ENCODE results near the gene RDH5.

The RDH5 gene

DNA sequence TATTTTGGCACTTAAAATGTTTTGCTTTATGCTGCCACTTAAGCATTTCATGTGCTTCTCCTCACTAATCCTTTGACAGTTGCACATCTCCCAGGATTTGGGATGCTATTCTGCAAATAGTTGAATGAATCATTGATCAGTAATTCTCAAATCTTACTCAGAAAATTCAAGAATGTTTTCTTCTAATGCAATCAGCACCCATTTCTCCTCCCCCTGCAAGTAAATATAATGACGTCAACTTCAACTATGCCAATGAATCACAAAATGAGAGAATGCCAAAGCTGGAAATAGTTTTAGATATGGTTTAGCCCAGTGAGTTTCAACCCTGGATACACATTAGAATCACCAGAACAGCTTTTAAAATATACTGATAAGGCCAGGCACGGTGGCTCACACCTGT lies 6.5 kb upstream of the RDH5 start:
- H3K27ac ChIP-seq, result no peak overlapping the region

DNA sequence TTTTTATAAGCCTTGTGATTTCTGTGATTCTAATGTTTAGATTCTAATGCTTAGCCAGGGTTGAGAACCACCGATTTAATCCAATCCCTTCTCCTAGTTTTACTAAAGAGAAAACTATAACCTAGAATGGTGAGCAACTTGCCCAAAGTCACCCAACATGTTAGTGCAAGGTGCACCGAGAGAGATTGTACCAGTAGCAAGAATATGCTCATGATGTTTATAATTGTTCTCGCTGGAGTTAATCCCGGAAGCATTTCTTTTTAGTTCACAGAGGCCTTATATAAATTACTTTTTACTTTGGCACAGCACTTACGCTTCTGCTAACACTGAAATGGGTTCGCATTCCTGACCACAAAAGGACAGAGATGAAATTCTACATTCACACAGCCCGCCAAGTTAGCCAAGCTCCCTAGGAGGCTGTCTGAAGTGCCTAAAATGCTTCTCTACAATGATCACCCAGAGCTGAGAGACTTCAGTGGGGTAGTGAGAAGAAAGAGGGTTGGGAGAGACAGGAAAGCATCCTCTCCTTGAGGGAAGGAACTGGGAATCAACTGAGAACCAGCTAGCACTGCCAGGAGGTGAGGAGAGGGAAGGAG lies 4.9 kb upstream of the RDH5 start:
- Histone ChIP-seq H3K27ac (peak overlapping the region; percentile 90), H3K27me3 (ENCODE audit: insufficient read depth, low read depth, severe bottlenecking) (no peaks in the 10 kb centered on the region), H3K9me3 (ENCODE audit: severe bottlenecking) (no peaks in the 10 kb centered on the region), H3K36me3 (peaks cover 11% of the 10 kb centered on the region; the same call in 1 of the 2 replicates), H3K4me3 (ENCODE audit: low read depth, low read length) (peak overlapping the region; percentile 92)
- TF ChIP-seq, protein P1, sequence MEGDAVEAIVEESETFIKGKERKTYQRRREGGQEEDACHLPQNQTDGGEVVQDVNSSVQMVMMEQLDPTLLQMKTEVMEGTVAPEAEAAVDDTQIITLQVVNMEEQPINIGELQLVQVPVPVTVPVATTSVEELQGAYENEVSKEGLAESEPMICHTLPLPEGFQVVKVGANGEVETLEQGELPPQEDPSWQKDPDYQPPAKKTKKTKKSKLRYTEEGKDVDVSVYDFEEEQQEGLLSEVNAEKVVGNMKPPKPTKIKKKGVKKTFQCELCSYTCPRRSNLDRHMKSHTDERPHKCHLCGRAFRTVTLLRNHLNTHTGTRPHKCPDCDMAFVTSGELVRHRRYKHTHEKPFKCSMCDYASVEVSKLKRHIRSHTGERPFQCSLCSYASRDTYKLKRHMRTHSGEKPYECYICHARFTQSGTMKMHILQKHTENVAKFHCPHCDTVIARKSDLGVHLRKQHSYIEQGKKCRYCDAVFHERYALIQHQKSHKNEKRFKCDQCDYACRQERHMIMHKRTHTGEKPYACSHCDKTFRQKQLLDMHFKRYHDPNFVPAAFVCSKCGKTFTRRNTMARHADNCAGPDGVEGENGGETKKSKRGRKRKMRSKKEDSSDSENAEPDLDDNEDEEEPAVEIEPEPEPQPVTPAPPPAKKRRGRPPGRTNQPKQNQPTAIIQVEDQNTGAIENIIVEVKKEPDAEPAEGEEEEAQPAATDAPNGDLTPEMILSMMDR (IDR thresholded peaks at IDR 0.05; ENCODE audit: low read depth, low read length), result no peak
- no peak for DNase-seq

More for the DNA sequence above, 6.5 kb upstream of the RDH5 start:
- H3K4me3 ChIP-seq (ENCODE audit: low read depth, low read length), result no peak overlapping the region
- no peak for DNase-seq
- TF ChIP-seq, protein P1 (IDR thresholded peaks at IDR 0.05; ENCODE audit: low read depth, low read length), result no peak
- no peaks in the 10 kb centered on the region for H3K36me3 ChIP-seq
- no peaks in the 10 kb centered on the region for H3K27me3 ChIP-seq (ENCODE audit: insufficient read depth, low read depth, severe bottlenecking)
- H3K9me3 ChIP-seq (ENCODE audit: severe bottlenecking), result no peaks in the 10 kb centered on the region

DNA sequence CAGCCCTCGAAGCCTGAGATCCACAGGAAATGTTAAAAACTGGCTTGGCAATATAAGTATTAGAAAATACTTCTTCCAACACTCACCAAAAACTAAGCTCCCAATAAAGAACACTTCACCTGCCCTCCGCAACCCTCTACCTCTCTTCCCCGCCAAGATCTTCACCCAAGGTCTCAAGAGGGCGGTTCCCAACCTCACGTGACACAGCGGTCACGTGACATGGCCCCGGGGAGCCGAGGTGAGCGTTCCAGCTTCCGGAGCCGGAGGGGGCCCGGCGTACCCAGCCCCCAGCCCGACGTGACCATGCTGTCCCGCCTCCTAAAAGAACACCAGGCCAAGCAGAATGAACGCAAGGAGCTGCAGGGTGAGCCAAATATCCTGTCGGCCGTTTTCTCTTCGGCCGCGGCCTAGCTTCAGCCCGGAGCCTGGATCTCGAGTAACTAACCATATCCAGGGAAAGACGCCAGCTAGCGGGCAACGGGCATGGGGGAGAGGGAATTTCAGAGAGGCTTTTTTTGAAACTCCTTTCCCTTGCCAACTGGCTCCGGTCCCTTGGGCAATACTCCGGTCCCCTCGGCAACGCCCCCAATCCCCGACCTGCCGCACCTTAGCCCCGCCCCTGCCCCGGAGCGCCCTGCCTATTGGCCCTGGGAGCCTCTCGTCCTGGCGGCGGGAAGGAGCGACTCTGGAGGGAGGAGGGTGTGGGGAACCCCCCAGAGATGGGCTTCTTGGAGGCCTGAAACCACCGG lies 4.2 kb upstream of the RDH5 start, which contains the start of gene BLOC1S1:
Gene BLOC1S1 (plus strand): TSS at position 214 of the 749 bp plus-strand sequence. CDS start 6 bp downstream, at position 220.
- Histone ChIP-seq H3K4me3 (ENCODE audit: low read depth, low read length) (peak within 1 kb of the TSS; percentile 92), H3K27me3 (ENCODE audit: insufficient read depth, low read depth, severe bottlenecking) (no peaks in the 10 kb centered on the region), H3K36me3 (peaks cover 11% of the 10 kb centered on the region; the same call in 1 of the 2 replicates), H3K27ac (peak within 1 kb of the TSS; percentile 90), H3K9me3 (ENCODE audit: severe bottlenecking) (no peaks in the 10 kb centered on the region)
- DNase-seq, result peak; percentile 94
- TF ChIP-seq, protein P1 (IDR thresholded peaks at IDR 0.05; ENCODE audit: low read depth, low read length), result no peak

DNA sequence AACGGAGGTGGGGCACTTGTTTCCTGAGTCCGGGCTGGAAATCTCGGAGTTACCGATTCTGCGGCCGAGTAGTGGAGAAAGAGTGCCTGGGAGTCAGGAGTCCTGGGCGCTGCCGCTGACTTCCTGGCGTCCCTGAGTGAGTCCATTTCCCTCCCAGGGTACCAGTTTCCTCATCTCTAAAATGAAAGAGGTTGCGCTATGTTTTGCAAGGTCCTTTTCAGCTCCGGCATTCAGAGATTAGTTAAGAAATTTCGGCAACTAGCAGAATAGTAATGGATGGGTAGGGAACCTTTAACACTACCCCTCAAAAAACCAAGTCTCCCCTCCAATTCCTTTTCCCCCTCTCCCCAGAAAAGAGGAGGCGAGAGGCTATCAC lies 3.6 kb upstream of the RDH5 start:
- Histone ChIP-seq H3K36me3 (peaks cover 11% of the 10 kb centered on the region; the same call in 1 of the 2 replicates), H3K4me3 (ENCODE audit: low read depth, low read length) (peak overlapping the region; percentile 92), H3K27ac (peak overlapping the region; percentile 90), H3K27me3 (ENCODE audit: insufficient read depth, low read depth, severe bottlenecking) (no peaks in the 10 kb centered on the region), H3K9me3 (ENCODE audit: severe bottlenecking) (no peaks in the 10 kb centered on the region)
- TF ChIP-seq, protein P1 (IDR thresholded peaks at IDR 0.05; ENCODE audit: low read depth, low read length), result no peak
- no peak for DNase-seq

DNA sequence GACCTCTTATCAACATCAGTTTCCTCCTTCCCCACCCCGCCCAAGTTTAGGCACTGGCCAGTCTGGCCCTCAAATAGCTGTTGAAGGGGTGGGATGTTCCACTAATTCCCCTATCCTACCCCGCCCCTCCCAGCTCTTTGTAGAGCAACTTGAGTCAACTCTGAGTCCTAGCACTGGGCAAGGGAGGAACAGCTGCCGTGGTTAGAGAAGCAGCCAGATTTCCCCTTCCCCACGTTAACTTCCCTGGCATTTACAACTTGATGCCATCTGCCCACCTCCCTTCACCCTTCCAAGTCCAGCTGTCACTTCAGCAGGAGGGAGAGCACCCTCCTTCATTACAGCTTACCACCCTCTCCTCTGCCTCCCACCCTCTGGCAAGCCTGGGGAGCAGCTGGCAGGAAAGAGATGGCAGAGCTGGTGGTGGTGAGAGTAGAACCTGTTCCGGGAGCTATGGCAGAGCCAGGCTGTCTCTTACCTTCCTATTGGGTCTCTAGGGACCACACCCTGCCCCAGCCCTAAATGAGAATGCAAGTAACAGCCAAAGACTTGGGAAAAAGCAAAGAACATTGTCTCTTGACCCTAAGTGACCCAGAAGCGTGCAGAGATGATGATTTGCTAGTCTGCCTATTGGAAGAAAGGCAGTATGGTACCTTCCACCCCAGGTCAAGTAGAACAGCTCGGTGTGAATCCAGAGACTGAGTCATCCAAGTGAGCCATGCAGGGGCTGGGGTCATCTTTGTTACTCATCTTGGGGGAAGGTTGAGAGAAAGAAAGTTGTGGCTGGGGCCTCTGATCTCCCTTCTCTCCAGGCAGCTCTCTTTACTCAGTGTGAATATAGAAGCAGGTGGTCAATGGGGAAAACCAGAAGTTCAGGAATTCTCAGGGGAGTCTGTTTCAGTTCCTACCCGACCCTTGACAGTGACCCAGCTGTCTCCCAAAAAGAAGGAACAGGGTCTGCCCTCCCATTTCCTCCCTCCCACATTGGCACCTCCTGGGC lies 2.9 kb upstream of the RDH5 start:
- H3K4me3 ChIP-seq (ENCODE audit: low read depth, low read length), result peak overlapping the region; percentile 92
- no peak for DNase-seq
- no peaks in the 10 kb centered on the region for H3K27me3 ChIP-seq (ENCODE audit: insufficient read depth, low read depth, severe bottlenecking)
- no peaks in the 10 kb centered on the region for H3K9me3 ChIP-seq (ENCODE audit: severe bottlenecking)
- peak overlapping the region; percentile 90 for H3K27ac ChIP-seq
- TF ChIP-seq, protein P1 (IDR thresholded peaks at IDR 0.05; ENCODE audit: low read depth, low read length), result no peak
- H3K36me3 ChIP-seq, result peaks cover 11% of the 10 kb centered on the region; the same call in 1 of the 2 replicates

Data from WERI-Rb-1 (cell line).